ENCODE data around the gene SF3B3.

- TF ChIP-seq ONECUT2 (CRISPR knock-in tag; IDR thresholded peaks at IDR 0.05) (no peak), CTCF (CRISPR knock-in tag; IDR thresholded peaks at IDR 0.05) (no peak)
Measured at GRCh38 chr16:70563636-70564035, 40.0 kb downstream of the SF3B3 start.
